ENCODE results near the gene SH2D6.

DNA sequence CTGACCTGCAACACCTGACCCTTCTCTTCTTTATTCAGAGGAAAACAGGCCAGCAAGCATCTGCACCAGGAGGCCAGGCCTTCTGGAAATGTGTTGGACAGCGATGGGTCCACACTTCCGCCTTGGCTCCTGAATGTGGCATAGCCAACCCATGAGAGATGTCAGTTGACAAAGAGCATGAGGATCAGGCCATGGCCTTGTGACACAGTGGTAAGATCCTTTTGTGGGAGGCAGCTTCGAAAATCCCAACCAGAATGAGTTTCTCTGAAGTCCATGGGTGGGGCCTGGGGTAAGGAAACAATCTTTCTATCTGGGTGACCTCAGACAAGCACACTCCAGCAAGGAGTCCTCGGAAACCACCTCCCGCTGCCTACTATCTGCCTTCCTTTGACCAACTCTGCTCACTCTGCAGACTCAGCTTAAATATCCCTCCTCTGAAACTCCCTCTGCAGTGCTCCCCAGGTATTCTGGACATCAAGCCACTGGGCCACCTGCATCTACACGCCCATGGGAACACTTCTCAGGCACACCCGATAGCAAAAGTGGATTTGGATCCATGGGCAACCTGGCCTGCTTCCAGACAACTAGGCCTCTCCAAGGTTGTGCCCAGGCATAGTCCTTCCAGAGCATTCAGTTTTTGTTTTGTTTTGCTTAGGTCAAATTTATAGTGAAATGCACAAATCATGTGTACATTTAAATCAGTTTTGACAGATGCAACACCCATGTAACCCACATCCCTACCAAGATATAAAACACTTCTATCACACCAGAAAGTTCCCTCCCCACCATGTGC lies 3.6 kb upstream of the SH2D6 start:
- no peak for TF ChIP-seq EZH2 (IDR thresholded peaks at IDR 0.05; ENCODE audit: low read depth)
- TF ChIP-seq, protein P1, sequence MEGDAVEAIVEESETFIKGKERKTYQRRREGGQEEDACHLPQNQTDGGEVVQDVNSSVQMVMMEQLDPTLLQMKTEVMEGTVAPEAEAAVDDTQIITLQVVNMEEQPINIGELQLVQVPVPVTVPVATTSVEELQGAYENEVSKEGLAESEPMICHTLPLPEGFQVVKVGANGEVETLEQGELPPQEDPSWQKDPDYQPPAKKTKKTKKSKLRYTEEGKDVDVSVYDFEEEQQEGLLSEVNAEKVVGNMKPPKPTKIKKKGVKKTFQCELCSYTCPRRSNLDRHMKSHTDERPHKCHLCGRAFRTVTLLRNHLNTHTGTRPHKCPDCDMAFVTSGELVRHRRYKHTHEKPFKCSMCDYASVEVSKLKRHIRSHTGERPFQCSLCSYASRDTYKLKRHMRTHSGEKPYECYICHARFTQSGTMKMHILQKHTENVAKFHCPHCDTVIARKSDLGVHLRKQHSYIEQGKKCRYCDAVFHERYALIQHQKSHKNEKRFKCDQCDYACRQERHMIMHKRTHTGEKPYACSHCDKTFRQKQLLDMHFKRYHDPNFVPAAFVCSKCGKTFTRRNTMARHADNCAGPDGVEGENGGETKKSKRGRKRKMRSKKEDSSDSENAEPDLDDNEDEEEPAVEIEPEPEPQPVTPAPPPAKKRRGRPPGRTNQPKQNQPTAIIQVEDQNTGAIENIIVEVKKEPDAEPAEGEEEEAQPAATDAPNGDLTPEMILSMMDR (conservative IDR thresholded peaks at IDR 0.05), result no peak
